ENCODE measurements around the gene BSG.

The BSG gene

DNA sequence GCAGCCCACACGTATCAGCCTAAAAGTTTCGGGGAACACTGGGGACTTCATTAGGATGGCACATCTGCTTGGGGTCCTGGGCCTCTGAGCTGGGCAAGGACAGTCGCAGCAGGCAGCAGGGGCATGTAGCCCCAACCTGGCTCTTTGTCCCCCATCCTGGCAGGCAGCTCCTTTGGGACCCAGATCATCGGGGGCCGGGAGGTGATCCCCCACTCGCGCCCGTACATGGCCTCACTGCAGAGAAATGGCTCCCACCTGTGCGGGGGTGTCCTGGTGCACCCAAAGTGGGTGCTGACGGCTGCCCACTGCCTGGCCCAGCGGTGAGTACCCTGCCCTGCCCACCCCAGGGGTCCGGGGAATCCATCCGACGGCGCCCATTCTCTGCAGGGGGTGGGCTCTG, 25.3 kb upstream of the BSG start:
- no peak overlapping the region for H3K4me3 ChIP-seq (ENCODE audit: low read length)
- H3K27me3 ChIP-seq (ENCODE audit: control insufficient read depth, insufficient read depth, low read length): no peaks in the 10 kb centered on the region
- no peak overlapping the region for H3K9ac ChIP-seq (ENCODE audit: low read length)
- H3K36me3 ChIP-seq (ENCODE audit: control insufficient read depth, insufficient read depth, low read length): peaks cover 2% of the 10 kb centered on the region
- no peak overlapping the region for H3K27ac ChIP-seq (ENCODE audit: low read depth, low read length)
- peaks cover 2% of the 10 kb centered on the region for H3K4me1 ChIP-seq (ENCODE audit: control insufficient read depth, insufficient read depth, low read length)

- Histone ChIP-seq H3K27ac (ENCODE audit: low read depth, low read length) (no peak overlapping the region), H3K9ac (ENCODE audit: low read length) (no peak overlapping the region), H3K4me3 (ENCODE audit: low read length) (no peak overlapping the region), H3K27me3 (ENCODE audit: control insufficient read depth, insufficient read depth, low read length) (no peaks in the 10 kb centered on the region), H3K36me3 (ENCODE audit: control insufficient read depth, insufficient read depth, low read length) (no peaks in the 10 kb centered on the region), H3K4me1 (ENCODE audit: control insufficient read depth, insufficient read depth, low read length) (peaks cover 2% of the 10 kb centered on the region)
Observed at GRCh38 chr19:547836-548720, 24.3 kb upstream of the BSG start.

- no peak overlapping the region for H3K27ac ChIP-seq (ENCODE audit: low read depth, low read length)
- peaks cover under 1% of the 10 kb centered on the region for H3K4me1 ChIP-seq (ENCODE audit: control insufficient read depth, insufficient read depth, low read length)
- no peak overlapping the region for H3K9ac ChIP-seq (ENCODE audit: low read length)
- H3K36me3 ChIP-seq (ENCODE audit: control insufficient read depth, insufficient read depth, low read length): no peaks in the 10 kb centered on the region
- H3K4me3 ChIP-seq (ENCODE audit: low read length): no peak overlapping the region
- H3K27me3 ChIP-seq (ENCODE audit: control insufficient read depth, insufficient read depth, low read length): no peaks in the 10 kb centered on the region
Observed at GRCh38 chr19:548886-549830, 23.2 kb upstream of the BSG start.

GRCh38 chr19:554817-555216, 17.6 kb upstream of the BSG start:
- no peak overlapping the region for H3K4me3 ChIP-seq (ENCODE audit: low read length)
- no peak overlapping the region for H3K27ac ChIP-seq (ENCODE audit: low read depth, low read length)
- no peaks in the 10 kb centered on the region for H3K27me3 ChIP-seq (ENCODE audit: control insufficient read depth, insufficient read depth, low read length)
- H3K36me3 ChIP-seq (ENCODE audit: control insufficient read depth, insufficient read depth, low read length): no peaks in the 10 kb centered on the region
- H3K4me1 ChIP-seq (ENCODE audit: control insufficient read depth, insufficient read depth, low read length): peaks cover 7% of the 10 kb centered on the region
- H3K9ac ChIP-seq (ENCODE audit: low read length): no peak overlapping the region

DNA sequence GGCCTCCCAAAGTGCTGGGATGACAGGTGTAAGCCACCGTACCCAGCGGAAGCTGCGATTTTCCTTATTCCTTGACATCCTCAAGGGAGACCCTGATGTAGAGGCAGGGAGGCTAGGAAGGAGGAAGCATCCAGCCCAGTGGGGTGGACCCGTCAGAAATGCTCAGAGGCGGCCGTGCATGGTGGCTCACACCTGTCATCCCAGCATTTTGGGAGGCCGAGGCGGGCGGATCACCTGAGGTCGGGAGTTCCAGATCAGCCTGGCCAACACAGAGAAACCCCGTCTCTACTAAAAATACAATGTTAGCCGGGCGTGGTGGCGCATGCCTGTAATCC, 17.0 kb upstream of the BSG start:
- Histone ChIP-seq H3K27me3 (ENCODE audit: control insufficient read depth, insufficient read depth, low read length) (no peaks in the 10 kb centered on the region), H3K36me3 (ENCODE audit: control insufficient read depth, insufficient read depth, low read length) (no peaks in the 10 kb centered on the region), H3K4me3 (ENCODE audit: low read length) (no peak overlapping the region), H3K27ac (ENCODE audit: low read depth, low read length) (no peak overlapping the region), H3K9ac (ENCODE audit: low read length) (no peak overlapping the region), H3K4me1 (ENCODE audit: control insufficient read depth, insufficient read depth, low read length) (peaks cover 7% of the 10 kb centered on the region)

GRCh38 chr19:556611-557382, 15.6 kb upstream of the BSG start:
- no peak overlapping the region for H3K9ac ChIP-seq (ENCODE audit: low read length)
- no peak overlapping the region for H3K27ac ChIP-seq (ENCODE audit: low read depth, low read length)
- no peaks in the 10 kb centered on the region for H3K36me3 ChIP-seq (ENCODE audit: control insufficient read depth, insufficient read depth, low read length)
- H3K4me1 ChIP-seq (ENCODE audit: control insufficient read depth, insufficient read depth, low read length): peaks cover 7% of the 10 kb centered on the region
- no peak overlapping the region for H3K4me3 ChIP-seq (ENCODE audit: low read length)
- H3K27me3 ChIP-seq (ENCODE audit: control insufficient read depth, insufficient read depth, low read length): no peaks in the 10 kb centered on the region

GRCh38 chr19:558770-559439, 13.5 kb upstream of the BSG start:
- H3K36me3 ChIP-seq (ENCODE audit: control insufficient read depth, insufficient read depth, low read length): no peaks in the 10 kb centered on the region
- H3K27me3 ChIP-seq (ENCODE audit: control insufficient read depth, insufficient read depth, low read length): no peaks in the 10 kb centered on the region
- H3K4me1 ChIP-seq (ENCODE audit: control insufficient read depth, insufficient read depth, low read length): peaks cover 7% of the 10 kb centered on the region
- H3K9ac ChIP-seq (ENCODE audit: low read length): peak overlapping the region; percentile 40
- no peak overlapping the region for H3K4me3 ChIP-seq (ENCODE audit: low read length)
- peak overlapping the region; percentile 24 for H3K27ac ChIP-seq (ENCODE audit: low read depth, low read length)

GRCh38 chr19:560121-560520, 12.3 kb upstream of the BSG start:
- no peak overlapping the region for H3K9ac ChIP-seq (ENCODE audit: low read length)
- no peak overlapping the region for H3K27ac ChIP-seq (ENCODE audit: low read depth, low read length)
- H3K27me3 ChIP-seq (ENCODE audit: control insufficient read depth, insufficient read depth, low read length): no peaks in the 10 kb centered on the region
- H3K4me3 ChIP-seq (ENCODE audit: low read length): no peak overlapping the region
- H3K4me1 ChIP-seq (ENCODE audit: control insufficient read depth, insufficient read depth, low read length): peaks cover 7% of the 10 kb centered on the region
- no peaks in the 10 kb centered on the region for H3K36me3 ChIP-seq (ENCODE audit: control insufficient read depth, insufficient read depth, low read length)

DNA sequence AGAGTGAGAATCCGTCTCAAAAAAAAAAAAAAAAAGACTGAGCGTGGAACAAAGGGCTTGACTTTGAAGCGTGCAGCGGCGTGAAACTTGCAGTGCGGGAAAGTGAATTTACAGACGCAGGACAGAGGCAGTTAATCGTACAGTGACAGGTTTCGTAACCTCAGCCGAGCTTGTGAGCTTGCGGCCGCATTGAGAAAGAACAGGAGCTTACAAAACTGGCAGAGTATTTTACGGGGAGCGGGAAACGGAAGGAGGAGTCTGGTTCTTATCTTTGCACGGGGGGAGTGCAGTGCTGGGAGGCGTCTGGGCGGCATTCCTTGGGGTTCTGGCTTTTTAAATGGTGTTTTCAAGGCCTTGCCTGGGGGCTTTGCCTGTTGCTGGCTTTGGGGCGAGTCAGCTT, 6.0 kb upstream of the BSG start:
- peak overlapping the region; percentile 24 for H3K9ac ChIP-seq (ENCODE audit: low read length)
- peak overlapping the region; percentile 88 for H3K27ac ChIP-seq (ENCODE audit: low read depth, low read length)
- peaks cover 13% of the 10 kb centered on the region for H3K4me1 ChIP-seq (ENCODE audit: control insufficient read depth, insufficient read depth, low read length)
- no peaks in the 10 kb centered on the region for H3K27me3 ChIP-seq (ENCODE audit: control insufficient read depth, insufficient read depth, low read length)
- H3K36me3 ChIP-seq (ENCODE audit: control insufficient read depth, insufficient read depth, low read length): no peaks in the 10 kb centered on the region
- H3K4me3 ChIP-seq (ENCODE audit: low read length): no peak overlapping the region

GRCh38 chr19:566844-567243, 5.6 kb upstream of the BSG start:
- Histone ChIP-seq H3K27ac (ENCODE audit: low read depth, low read length) (peak overlapping the region; percentile 88), H3K9ac (ENCODE audit: low read length) (no peak overlapping the region), H3K4me1 (ENCODE audit: control insufficient read depth, insufficient read depth, low read length) (peaks cover 15% of the 10 kb centered on the region), H3K27me3 (ENCODE audit: control insufficient read depth, insufficient read depth, low read length) (no peaks in the 10 kb centered on the region), H3K36me3 (ENCODE audit: control insufficient read depth, insufficient read depth, low read length) (no peaks in the 10 kb centered on the region), H3K4me3 (ENCODE audit: low read length) (peak overlapping the region; percentile 29)

DNA sequence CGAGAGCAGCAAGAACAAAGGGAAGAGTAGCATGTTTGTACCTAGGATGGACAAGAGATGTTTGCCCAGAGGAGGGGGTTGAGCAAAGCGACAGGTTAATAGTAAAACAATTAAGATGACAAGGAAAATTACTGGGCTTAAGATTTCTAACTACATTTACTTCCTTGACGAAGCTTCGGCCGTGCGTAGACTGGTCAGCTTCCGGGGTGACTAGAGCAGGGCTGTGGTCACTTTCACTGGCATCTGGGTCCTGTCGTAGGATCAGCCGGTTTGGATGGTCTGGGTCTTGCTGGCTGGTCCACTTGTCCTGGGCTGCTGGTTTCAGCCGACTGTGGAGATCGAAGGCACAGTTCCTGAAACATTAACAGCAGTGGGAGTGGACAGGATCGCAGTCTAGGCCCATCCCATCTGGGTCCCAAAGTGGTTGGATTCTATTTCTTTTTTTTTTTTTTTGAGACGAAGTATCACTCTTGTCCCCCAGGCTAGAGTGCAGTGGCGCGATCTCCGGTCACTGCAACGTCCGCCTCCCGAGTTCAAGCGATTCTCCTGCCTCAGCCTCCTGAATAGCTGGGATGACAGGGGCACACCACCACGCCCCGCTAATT, 5.0 kb upstream of the BSG start:
- Histone ChIP-seq H3K27ac (ENCODE audit: low read depth, low read length) (peak overlapping the region; percentile 88), H3K27me3 (ENCODE audit: control insufficient read depth, insufficient read depth, low read length) (no peaks in the 10 kb centered on the region), H3K4me1 (ENCODE audit: control insufficient read depth, insufficient read depth, low read length) (peaks cover 15% of the 10 kb centered on the region), H3K9ac (ENCODE audit: low read length) (no peak overlapping the region), H3K36me3 (ENCODE audit: control insufficient read depth, insufficient read depth, low read length) (no peaks in the 10 kb centered on the region), H3K4me3 (ENCODE audit: low read length) (peak overlapping the region; percentile 29)
